NCI-H446 treated with DMSO at 0.1 percent for 48 hours (cell line): Measurements from ENCODE around the gene CDC42BPG.
A peak's percentile ranks its signal among the peaks of the same experiment; 100 is the strongest.

Experiments
- DNase-seq: peaks from one replicate; lab custom pipeline; 2025; lab: John Stamatoyannopoulos, UW

The CDC42BPG gene

GRCh38 chr11:64805481-64805880, 39.0 kb downstream of the CDC42BPG start:
- no peak for DNase-seq

GRCh38 chr11:64804346-64805210, 39.9 kb downstream of the CDC42BPG start:
- no peak for DNase-seq

DNA sequence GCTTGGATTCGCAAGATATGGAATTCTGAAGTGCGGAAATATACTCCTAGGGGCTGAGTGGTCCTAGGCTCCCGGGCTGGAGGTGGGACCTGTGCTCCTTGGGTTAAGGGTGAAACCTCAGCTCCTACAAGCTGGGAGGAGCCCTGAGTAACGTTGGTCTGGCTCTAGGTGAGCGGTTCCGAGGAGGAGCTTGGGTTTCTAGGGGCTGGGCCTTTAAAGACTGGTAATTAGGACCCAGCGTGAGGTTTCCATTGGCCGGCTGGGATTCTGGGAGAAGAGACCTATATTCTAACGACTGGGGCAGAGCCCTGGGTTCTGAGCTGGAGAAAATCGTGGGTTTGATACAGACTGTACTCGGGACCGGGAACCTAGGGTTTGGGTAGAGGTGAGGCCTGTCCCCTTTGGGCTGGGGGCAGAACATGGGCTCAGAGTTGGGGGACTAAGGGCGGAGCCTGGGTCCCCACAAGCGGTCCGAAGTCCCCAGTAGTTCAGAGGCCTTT, 40.6 kb downstream of the CDC42BPG start:
- no peak for DNase-seq

GRCh38 chr11:64803158-64803845, 41.2 kb downstream of the CDC42BPG start, which contains the start of gene MAP4K2:
Gene MAP4K2, minus strand, starts transcription at chr11:64803214. Its CDS starts 65 bp downstream, at chr11:64803149.
- peak; percentile 51 for DNase-seq

DNA sequence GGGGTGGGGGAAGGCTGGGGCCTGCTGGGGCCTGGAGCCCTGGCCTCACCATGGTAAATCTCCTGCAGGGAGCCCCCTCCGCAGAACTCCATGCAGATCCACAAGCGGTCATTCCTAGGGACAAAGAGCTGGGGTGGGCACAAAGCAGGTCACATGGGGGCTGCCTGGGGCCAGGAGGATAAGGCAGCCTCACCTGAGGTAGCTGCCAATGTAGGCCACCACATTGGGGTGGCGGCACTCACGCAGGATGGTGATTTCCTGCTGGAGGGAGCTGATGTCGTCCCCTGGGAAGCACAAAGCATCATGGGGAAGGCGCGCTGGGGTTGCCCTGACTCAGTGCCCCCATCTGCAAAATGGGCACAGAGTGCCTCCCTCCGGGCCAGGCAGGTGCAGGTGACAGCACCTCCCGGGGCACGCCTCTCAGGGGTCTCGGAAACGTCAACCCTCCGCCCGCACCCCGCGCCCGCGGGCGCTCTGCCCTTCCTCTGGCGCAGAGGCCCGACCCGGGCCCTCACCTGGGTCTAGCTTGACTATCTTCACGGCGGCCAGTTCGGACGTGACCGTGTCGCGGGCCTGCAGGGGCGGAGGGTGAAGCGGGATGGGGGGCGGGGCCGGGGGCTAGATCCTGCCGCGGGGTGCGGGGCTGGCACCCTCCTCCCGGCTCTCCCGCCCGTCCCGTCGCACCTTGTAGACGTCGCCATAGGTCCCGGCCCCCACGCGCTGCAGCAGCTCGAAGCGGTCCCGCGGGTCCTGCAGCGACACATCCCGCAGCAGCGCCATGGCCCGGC, 41.9 kb downstream of the CDC42BPG start:
- no peak for DNase-seq

GRCh38 chr11:64801561-64802369, 42.7 kb downstream of the CDC42BPG start:
- no peak for DNase-seq

DNA sequence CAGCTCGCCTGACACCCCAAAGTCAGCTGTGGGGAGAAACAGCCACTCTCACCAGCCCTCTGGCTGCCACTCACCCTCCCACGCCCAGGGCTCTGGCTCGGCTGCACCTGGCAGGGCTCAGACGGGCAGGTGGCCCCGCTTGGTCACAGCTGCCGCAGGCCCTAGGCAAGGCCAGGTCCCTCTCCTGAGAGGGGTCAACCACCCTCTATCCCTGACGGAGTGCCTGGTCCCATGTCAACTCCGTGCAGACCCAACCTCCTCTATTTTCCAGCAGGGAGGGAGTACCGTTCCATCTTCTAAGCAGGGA, 43.3 kb downstream of the CDC42BPG start:
- DNase-seq, result no peak

GRCh38 chr11:64800303-64801157, 43.9 kb downstream of the CDC42BPG start:
- no peak for DNase-seq

GRCh38 chr11:64799623-64800302, 44.7 kb downstream of the CDC42BPG start:
- DNase-seq, result no peak

DNA sequence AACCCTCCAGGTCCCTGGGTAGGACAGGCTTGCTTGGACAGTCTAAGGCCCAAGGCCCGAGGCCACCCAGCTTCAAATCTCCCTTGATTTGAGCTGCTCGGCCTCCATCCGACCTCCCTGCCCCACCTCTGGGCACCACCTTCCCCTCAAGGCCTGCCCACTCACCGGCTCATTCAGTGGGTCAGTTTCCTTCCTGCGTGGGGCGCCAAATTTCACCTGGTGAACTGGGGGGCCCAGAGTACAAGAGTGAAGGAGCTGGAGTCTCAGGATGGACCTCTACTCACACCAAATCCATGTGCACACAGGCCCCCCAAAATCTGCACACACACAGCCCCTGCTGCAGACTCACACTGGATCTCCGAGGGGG, 45.2 kb downstream of the CDC42BPG start:
- DNase-seq, result no peak

DNA sequence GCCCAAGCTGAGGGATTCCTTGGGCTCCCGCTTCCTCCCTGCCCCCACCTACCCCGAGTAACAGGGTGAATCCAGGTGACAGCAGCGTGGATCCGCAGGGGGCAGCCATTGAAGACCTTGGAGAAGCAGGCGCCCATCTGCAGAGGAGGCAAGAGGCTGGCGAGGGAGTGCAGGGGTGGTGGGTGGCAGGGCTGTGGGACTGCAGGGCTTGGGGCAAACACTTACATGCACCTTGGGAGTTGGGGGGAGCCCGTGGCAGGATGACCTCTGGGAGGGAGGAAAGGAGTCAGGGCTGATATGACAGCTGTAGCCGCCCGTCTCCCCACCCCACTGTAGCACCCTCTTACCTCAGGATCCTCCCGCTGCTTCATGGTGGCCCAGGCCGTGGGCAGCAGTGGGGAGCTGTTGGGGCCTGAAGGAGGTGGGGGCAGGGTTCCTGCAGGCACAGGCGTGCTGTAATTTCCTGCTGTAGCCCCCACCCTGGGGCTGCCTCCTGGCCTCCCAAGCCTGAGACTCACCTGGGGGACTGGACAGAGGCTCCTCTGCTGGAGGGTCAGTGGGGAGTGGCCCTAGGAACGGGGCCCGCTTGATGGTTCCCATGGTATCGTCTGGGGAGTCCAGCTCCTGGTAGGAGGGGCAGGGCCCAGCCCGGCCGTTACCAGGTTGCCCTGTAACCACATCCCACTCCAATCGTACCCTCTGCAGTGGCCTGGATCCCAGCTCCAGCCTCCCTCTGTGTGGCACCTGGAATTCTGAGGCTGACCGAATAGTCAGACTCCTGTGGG, 47.5 kb downstream of the CDC42BPG start:
- no peak for DNase-seq

DNA sequence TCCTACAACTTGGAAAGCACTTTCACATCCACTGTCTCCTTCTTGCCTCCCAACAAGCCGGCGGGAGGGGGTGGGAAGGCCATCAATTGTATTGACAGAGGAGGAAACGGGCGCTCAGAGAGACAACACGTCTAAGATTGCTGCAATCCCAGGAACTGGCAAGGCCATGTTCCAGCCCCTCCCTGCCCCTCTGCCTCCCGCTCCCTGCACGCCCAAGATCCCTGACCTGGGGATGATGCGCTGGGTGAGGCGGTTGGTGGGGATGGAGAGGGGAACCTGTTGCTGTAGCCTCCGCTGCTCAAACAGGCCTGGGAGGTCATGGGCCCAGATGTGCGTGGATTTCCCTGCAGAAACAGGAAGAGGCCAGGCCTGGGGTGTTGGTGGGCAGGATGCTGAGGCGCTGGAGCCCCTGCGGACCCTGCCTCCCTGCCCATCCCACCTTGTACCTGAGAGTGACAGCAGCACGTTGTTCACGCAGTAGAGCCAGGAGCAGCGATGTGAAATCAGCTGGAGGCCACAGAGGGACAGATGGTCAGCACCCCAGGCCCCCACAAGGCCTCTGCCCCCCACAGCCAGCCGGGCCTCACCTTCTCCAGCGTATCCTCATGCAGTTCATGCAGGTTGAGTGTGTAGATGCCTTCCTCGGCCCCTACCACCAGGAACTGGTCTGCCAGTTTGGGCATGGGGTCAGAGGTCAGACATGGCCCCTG, 48.3 kb downstream of the CDC42BPG start:
- no peak for DNase-seq

- no peak for DNase-seq
Observed at GRCh38 chr11:64794526-64794925, 49.9 kb downstream of the CDC42BPG start.

GRCh38 chr11:64793271-64794160, 50.9 kb downstream of the CDC42BPG start:
- no peak for DNase-seq

- no peak for DNase-seq
Observed at GRCh38 chr11:64792482-64792881, 52.0 kb downstream of the CDC42BPG start.

- no peak for DNase-seq
Observed at GRCh38 chr11:64791781-64792291, 52.6 kb downstream of the CDC42BPG start.
